Thyroid gland (tissue), 4 donors: Measurements from ENCODE around the gene BPHL.
"Not testable (repeated sequence)": the region's sequence is repeated elsewhere in the genome, so short reads cannot be mapped to it uniquely, and the experiment has no call there.

ENCODE experiments used
- CTCF ChIP-seq, 6 experiments: fragments of 200-600 bp in 3 of 6; fragments of 450-650 bp in 3 of 6; sonication (generic) in 3 of 6; IDR thresholded peaks; one replicate each; pipeline ENCODE4 v1.5.1; 2016 to 2019; ENCODE audit warnings: antibody characterized with exemption in 6 of 6, mild to moderate bottlenecking in 2 of 6, inconsistent platforms in 1 of 6, moderate library complexity in 1 of 6
- POLR2A ChIP-seq, 2 donors: fragments of 450-650 bp; IDR thresholded peaks; one replicate each; pipeline ENCODE4 v1.6.1; 2017; ENCODE audit warnings: antibody characterized with exemption in 2 of 2, mild to moderate bottlenecking in 2 of 2, moderate library complexity in 1 of 2

GRCh38 chr6:3155416-3155815, 36.9 kb downstream of the BPHL start:
- TF ChIP-seq CTCF, POLR2A (IDR thresholded peaks at IDR 0.05): not testable (repeated sequence)
